HG02970 (cell line): Measurements from ENCODE around the gene NDUFA3.
"Not testable (repeated sequence)": the region's sequence is repeated elsewhere in the genome, so short reads cannot be mapped to it uniquely, and the experiment has no call there.

Experiments used
- ATAC-seq: cut with Tn5 transposase; IDR thresholded peaks from one replicate; pipeline ENCODE4 v1.9.1; 2021; ENCODE audit warnings: mild to moderate bottlenecking, moderate library complexity, moderate number of reproducible peaks; ENCODE audit not compliant: unreplicated experiment, low FRiP score

The NDUFA3 gene

GRCh38 chr19:54102421-54103169 lies at the start of gene NDUFA3:
NDUFA3 (plus strand) TSS chr19:54102855; CDS start chr19:54102879, 24 bp downstream.
- ATAC-seq, result peak; percentile 96

DNA sequence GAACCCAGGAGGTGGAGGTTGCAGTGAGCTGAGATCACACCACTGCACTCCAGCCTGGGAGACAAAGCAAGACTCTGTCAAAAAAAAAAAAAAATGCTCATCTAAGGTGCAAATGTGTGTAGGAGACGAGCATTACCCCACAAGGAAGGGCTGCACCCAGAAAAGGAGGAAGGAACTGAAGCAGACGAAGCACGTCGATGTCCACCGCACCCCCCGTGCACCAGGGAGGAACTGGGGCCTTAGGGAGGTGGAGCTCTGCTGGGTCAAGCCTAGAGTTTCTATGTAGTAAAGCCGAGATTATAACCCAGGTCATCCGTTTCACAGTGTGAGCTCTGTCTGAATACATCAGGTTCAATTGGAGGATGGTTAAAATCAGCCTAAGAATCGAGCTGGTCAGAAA lies 40.0 kb upstream of the NDUFA3 start:
- no peak for ATAC-seq

DNA sequence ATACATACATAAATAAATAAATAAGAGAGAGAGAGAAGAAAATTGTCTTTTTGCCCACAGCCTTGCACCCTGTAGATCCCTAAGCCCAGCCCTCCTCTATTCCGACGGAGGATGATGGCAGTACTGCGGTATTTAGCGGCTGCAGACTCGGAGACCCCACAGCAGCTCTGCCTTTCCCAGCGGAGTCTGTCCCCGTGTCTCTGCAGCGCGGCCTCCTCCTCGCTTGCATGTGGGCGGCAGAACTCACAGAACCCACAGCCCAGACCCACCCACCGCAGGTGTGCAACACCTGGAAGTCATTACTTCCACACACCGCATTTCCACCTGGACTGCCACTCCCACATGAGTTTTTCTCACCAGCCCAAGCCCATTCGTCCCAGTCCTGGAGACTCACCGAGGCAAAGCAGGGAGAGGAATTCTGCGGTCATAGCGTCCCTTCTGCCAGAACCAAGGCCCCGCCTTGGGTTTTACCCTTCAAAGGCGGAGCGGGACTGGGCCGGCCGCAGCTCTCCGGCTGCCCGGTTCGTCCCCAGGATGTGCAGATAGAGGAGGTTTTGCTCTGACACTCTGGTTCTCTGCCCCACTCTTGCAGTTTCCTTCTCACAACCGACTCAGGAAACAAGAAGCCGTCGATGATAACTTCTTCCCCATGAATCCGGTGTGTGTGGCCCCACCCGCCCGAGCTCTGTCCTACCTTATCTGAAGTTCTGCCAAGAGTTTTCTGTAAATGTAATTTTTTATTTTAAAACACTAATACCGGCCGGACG lies 39.1 kb upstream of the NDUFA3 start, which contains the start of gene VSTM1:
Gene VSTM1 (minus strand): TSS at position 548 of the 767 bp plus-strand sequence. CDS start 120 bp downstream, at position 428.
- no peak for ATAC-seq

GRCh38 chr19:54069470-54069869 lies 33.2 kb upstream of the NDUFA3 start:
- ATAC-seq, result no peak

DNA sequence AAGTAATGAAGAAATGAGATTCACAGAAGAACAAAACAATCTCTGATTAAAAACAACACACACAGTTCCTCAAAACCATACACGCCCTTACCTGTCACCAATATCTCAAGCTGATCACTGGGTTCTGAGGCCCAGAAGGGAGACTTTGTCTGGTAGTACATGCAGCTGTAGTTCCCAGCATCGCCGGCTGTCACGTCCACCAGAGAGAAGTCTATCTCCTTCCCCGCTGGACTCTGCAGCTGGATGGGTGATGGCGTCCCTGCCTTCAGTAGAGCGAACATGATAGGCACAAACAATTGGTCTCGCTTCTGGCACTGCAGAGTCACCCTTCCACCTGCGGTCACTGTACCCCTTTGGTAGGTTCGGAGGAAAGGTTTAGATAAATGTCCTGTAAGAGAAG lies 28.8 kb upstream of the NDUFA3 start:
- ATAC-seq, result no peak

DNA sequence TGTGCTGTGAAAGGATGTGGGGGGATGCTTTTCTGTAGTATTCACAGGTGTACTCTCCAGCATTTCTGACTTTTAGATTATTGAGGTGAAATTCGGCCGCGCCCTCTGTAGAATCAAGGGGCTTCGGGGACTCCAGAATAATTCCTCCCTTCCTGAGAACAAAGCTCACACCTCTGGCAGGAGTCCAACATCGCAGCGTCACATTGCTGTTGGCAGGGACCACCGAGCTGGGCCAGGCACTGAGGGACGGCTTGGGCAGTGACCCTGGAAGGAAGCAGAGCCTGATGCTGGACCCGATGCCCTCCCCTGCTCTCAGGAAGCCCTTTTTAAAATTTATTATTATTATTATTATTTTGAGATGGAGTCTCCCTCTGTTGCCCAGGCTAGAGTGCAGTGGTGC lies 27.8 kb upstream of the NDUFA3 start:
- ATAC-seq, result no peak

DNA sequence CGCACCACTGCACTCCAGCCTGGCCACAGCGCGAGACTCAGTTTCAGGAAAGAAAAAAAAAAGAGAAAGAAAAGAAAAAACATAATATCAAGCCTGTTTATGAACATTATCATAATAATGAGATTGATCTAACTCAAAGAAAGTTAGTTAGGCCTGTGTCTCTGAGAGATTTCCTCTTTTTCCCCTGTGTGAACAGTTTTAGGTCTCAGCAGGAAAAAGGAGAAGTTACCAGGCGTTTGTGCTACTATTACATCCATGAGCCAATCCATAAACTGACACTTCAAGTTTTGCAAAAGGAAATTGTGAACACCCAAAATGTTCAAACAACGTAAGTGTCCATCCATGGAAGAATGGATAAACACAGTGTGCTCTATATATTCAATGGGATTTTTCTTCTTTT lies 25.3 kb upstream of the NDUFA3 start:
- ATAC-seq, result no peak

DNA sequence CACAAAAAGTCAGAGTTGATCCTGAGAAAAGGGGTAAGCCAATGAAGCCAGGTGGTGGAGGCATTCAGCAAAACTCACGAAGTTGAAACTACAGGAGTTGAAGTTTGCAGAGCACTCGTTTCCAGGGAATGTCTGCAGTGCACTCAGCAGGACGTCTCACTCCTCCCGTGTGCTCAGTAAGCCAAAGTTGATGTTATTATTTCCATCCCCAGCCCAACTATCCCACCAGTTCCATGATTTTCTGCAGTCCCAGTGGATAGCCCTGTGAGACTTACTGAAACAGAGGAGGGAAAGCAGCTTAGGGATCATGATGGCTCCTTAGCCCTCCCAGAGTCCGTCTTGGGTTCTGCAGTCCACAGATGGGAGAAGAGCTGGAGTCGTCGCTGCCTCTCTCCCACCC lies 21.6 kb upstream of the NDUFA3 start, which contains the start of gene TARM1:
Gene TARM1 (minus strand): TSS at position 334 of the 400 bp plus-strand sequence. CDS start 25 bp downstream, at position 309.
- no peak for ATAC-seq

DNA sequence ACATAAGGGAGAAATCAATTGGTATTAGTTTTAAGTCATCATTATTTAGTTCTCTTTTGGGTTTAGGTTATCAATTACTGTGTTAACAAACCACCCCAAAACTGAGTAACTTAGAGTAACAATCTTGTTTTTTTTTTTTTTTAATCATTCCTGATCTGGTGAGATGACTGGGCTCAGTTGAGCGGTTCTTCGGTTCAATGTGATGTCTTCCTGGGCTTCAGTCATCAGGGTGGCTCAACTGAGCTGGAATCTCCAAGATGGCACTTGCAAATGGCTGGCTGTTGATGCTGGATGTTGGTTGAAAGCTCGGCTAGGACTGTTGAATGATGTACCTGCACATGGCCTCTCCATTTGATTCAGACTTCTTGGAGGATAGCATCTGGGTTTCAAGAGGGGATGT lies 18.2 kb upstream of the NDUFA3 start:
- no peak for ATAC-seq

DNA sequence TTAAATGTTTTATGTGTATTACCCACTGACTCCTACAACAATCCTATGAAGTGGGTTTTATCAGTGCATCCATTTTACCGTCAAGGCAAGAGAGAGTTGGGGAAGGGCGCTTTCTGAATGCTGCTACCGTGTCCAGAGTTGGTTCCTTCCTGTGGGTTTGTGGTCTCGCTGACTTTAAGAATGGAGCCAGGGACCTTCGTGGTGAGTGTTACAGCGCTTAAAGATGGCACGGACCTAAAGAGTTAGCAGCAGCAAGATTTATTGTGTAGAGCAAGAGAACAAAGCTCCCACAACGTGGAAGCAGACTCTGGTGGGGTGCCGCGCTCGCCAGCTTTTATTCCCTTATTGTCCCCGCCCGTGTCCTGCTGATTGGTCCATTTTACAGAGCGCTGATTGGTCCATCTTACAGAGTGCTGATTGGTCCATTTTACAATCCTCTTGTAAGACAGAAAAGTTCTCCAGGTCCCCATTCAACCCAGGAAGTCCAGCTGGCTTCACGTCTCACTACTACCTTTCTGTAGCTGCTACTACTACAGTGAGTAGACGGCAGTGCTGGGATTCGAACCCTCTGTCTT lies 8.1 kb upstream of the NDUFA3 start:
- no peak for ATAC-seq

- no peak for ATAC-seq
These were observed 7.4 kb upstream of the NDUFA3 start for GRCh38 chr19:54095136-54095858.

- ATAC-seq, result not testable (repeated sequence)
These were observed 6.6 kb upstream of the NDUFA3 start for GRCh38 chr19:54095859-54096616.

- ATAC-seq, result no peak
These were observed 6.0 kb upstream of the NDUFA3 start for GRCh38 chr19:54096617-54097106.

DNA sequence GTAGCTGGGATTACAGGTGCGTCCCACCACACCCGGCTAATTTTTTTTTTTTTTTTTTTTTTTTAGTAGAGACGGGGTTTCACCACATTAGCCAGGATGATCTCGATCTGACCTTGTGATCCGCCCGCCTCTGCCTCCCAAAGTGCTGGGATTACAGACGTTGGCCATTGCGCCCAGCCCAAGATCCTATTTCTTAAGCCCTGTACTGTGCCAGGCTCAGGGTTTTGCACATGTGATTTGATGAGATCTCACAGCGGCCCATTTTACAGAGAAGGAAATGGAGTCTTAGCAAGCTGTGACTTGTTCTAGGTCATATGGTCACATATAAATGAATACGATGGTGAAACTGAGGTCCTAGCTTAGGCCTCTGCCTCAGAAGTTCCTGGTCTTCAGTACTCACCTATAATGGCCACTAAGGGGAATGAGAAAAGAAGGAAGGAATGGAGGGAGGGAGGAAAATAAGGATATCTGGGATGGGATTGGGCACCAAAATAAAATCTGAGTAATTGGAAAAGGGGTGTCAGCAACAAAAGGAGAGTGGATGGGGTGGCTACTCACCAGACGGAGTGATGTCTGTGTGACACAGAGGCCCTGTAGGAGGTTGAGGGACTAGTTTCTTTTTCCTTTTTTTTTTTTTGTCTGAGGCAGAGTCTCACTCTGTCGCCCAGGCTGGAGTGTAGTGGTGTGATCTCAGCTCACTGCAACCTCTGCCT lies 3.3 kb upstream of the NDUFA3 start:
- ATAC-seq, result no peak

DNA sequence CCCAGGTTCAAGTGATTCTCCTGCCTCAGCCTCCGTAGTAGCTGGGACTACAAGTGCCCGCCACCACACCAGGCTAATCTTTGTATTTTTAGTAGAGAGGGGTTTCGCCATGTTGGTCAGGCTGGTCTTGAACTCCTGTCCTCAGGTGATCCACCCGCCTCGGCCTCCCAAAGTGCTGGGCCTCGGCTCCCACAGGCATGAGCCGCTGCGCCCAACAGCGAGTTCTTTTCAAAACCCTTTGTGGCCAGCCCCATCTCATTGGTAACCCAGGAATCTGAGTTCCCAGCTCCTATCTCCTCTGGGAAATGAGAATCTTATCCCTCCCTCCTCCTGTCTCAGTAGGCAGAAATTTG lies 2.8 kb upstream of the NDUFA3 start:
- ATAC-seq, result not testable (repeated sequence)

DNA sequence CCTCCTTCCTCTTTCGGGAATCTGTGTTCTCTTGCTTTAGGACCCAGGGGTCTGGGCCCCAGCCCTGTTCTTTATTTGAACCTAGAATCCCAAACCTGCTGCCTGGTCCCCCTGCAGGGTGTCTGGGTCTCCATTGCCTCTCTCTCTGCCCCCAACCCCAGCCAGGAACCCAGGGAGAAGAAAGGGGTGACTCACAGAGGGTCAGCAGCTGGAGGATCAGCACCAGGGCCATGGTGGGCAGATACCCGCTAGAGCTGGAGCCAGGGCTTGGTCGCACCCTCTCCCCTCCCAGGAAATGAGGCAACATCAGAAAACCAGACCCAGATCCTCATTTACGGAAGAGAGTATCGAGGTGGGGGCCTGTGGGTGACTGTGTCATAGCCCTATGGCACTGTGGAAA lies 2.1 kb upstream of the NDUFA3 start, which contains the start of gene OSCAR:
Gene OSCAR (minus strand): TSS at position 243 of the 400 bp plus-strand sequence. CDS start 11 bp downstream, at position 232.
- ATAC-seq, result no peak

GRCh38 chr19:54104998-54105715 lies 2.5 kb downstream of the NDUFA3 start:
- ATAC-seq, result no peak

- no peak for ATAC-seq
These were observed 3.1 kb downstream of the NDUFA3 start for GRCh38 chr19:54105796-54106195.
